Activated CD8-positive, alpha-beta T cell treated with anti-CD3 and anti-CD28 coated beads, Interleukin-2, amount 10 ng/mL, durations not matched to agents 7 days and 5 days (primary cell): ENCODE measurements around the gene PLOD1. TPM values are rescaled to one million over a fixed set of nuclear protein-coding genes. Genes with fewer than 3 reads are reported as not detected.
"Not testable (repeated sequence)": the region's sequence is repeated elsewhere in the genome, so short reads cannot be mapped to it uniquely, and the experiment has no call there.

ENCODE experiments used
- ATAC-seq: fragments of 150-1000 bp; cut with Tn5 transposase; one replicate; pipeline ENCODE4 v1.10.0; 2021; ENCODE audit warnings: moderate library complexity
- CTCF ChIA-PET: fragments of 350-600 bp; sonication (Branson Sonifier 250); formaldehyde crosslinking; loops from one replicate; lab custom pipeline; 2021; ENCODE audit warnings: antibody characterized with exemption; lab: Charles Lee
- POLR2A ChIA-PET: fragments of 350-600 bp; sonication (Branson Sonifier 250); formaldehyde crosslinking; loops from one replicate; lab custom pipeline; 2021; ENCODE audit warnings: antibody characterized with exemption; lab: Charles Lee
- DNase-seq: peaks from one replicate; pipeline ENCODE4 v3.0.0-alpha.2; 2020
- H3K27ac Mint-ChIP-seq: one replicate; pipeline ENCODE4 v1.8.0; 2021; ENCODE audit warnings: mild to moderate bottlenecking, mixed read lengths
- H3K27me3 Mint-ChIP-seq: one replicate; pipeline ENCODE4 v1.8.0; 2021; ENCODE audit warnings: low read depth, mixed read lengths
- H3K36me3 Mint-ChIP-seq: one replicate; pipeline ENCODE4 v1.8.0; 2021; ENCODE audit warnings: low read depth, mixed read lengths
- H3K4me1 Mint-ChIP-seq: one replicate; pipeline ENCODE4 v1.8.0; 2021; ENCODE audit warnings: low read depth, mixed read lengths
- H3K4me3 Mint-ChIP-seq: one replicate; pipeline ENCODE4 v1.8.0; 2021; ENCODE audit warnings: mild to moderate bottlenecking, mixed read lengths
- H3K9me3 Mint-ChIP-seq: one replicate; pipeline ENCODE4 v1.8.0; 2022; ENCODE audit warnings: mixed read lengths; ENCODE audit not compliant: insufficient read depth
- total RNA-seq, 2 experiments: library from RNA; stranded (reverse); gene quantifications; one replicate each; pipeline ENCODE4 v1.2.3, GENCODE V29; 2021

PLOD1 gene
- total RNA-seq, 2 experiments from 2014 or later, result 25.0 to 26.1 TPM

DNA sequence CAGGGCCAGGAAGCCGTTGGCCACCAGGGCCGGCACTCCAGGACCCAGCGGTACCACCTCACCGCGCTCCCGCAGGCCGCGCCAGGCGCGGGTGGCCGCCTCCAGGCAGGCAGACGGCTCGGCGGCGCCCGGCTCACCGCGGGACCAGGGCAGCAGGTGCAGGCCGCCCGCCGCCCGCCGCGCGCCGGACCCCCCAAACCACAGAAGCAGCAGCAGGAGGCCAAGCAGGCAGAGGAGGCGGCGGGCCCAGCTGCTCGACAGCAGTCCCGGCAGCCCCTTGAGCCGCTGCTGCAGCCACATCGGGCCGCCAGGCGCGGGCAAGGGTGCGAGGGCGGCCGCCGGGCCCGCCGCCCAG is 8.6 kb upstream of the PLOD1 start:
- ATAC-seq (peak; percentile 45), DNase-seq (peak; percentile 31)
- CTCF ChIA-PET, result interaction anchor here (1.9 kb wide), 1 partner anchor 16 kb away, joined by 4 read pairs; no protein-coding TSS in a partner anchor
- Mint-ChIP-seq H3K27ac (no peak overlapping the region), H3K4me1 (peaks cover 44% of the 10 kb centered on the region), H3K27me3 (no peaks in the 10 kb centered on the region), H3K9me3 (no peaks in the 10 kb centered on the region), H3K36me3 (peaks cover 26% of the 10 kb centered on the region), H3K4me3 (peak overlapping the region; percentile 78)
- POLR2A ChIA-PET, result interaction anchor here (1.0 to 2.3 kb wide), 3 partner anchors 11 to 17 kb away, joined by 3 to 174 read pairs (median 3); no protein-coding TSS in a partner anchor

DNA sequence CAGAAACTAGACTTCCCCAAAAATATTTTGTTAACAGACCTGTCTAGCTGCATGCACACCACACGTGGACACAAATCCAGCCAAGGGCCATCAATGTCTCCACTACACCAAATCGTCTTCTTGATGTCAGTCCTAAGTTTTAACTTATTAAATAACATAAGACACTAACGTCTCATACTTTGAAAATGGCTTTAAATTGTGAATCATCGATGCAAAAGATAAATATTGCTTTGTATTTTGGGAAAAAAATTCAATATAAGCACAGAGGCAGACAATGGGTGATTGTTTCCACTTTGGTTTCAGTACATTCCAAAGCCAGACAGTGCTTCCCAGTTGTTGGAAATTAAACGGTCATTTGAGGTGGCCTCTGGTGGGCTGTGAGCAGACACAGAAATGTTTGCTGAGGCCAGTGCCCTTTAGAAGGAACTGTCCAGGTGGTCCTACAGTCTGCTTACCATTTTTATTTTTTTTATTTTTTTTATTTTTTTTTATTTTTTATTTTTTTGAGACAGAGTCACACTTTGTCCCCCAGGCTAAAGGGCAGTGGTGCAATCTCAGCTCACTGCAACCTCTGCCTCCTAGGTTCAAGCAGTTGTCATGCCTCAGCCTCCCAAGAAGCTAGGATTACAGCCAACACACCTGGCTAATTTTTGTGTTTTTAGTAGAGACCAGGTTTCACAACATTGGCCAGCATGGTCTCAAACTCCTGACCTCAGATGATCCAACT is 6.5 kb upstream of the PLOD1 start:
- H3K36me3 Mint-ChIP-seq, result peaks cover 19% of the 10 kb centered on the region
- H3K27ac Mint-ChIP-seq, result no peak overlapping the region
- CTCF ChIA-PET, result no interaction called here
- no peak for ATAC-seq
- H3K4me1 Mint-ChIP-seq, result peaks cover 41% of the 10 kb centered on the region
- DNase-seq, result no peak
- no peak overlapping the region for H3K4me3 Mint-ChIP-seq
- no peaks in the 10 kb centered on the region for H3K9me3 Mint-ChIP-seq
- POLR2A ChIA-PET, result interaction anchor here (1.1 to 15.4 kb wide), 2 partner anchors 18 to 52 kb away, joined by 5 to 259 read pairs; no protein-coding TSS in a partner anchor
- H3K27me3 Mint-ChIP-seq, result no peaks in the 10 kb centered on the region

DNA sequence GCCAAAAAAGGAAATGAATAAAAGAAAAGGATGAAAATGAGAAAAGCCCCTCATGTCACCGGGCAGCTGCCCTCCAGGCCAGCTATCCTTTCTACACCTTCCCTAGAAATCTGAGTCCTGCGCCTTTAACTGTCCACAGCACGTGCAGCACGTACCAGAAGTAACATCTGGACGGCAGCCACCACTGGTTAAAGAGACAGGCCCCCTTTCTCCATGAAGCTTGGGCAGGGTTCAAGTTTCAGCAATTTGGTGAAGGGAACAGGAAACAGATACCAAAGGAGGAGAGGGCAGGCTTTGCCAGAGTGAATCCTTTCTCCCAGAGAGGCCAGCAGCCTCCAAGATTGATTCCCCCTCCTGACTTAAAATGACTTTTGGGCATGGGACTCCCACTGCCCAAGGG is 4.7 kb upstream of the PLOD1 start:
- peaks cover 30% of the 10 kb centered on the region for H3K4me1 Mint-ChIP-seq
- DNase-seq (peak; percentile 47), ATAC-seq (no peak)
- ChIA-PET CTCF (no interaction called here), POLR2A (interaction anchor here (15.4 kb wide), 1 partner anchor 20 kb away, joined by 259 read pairs; no protein-coding TSS in a partner anchor)
- peaks cover 4% of the 10 kb centered on the region for H3K36me3 Mint-ChIP-seq
- no peaks in the 10 kb centered on the region for H3K9me3 Mint-ChIP-seq
- H3K27ac Mint-ChIP-seq, result no peak overlapping the region
- H3K27me3 Mint-ChIP-seq, result no peaks in the 10 kb centered on the region
- no peak overlapping the region for H3K4me3 Mint-ChIP-seq

DNA sequence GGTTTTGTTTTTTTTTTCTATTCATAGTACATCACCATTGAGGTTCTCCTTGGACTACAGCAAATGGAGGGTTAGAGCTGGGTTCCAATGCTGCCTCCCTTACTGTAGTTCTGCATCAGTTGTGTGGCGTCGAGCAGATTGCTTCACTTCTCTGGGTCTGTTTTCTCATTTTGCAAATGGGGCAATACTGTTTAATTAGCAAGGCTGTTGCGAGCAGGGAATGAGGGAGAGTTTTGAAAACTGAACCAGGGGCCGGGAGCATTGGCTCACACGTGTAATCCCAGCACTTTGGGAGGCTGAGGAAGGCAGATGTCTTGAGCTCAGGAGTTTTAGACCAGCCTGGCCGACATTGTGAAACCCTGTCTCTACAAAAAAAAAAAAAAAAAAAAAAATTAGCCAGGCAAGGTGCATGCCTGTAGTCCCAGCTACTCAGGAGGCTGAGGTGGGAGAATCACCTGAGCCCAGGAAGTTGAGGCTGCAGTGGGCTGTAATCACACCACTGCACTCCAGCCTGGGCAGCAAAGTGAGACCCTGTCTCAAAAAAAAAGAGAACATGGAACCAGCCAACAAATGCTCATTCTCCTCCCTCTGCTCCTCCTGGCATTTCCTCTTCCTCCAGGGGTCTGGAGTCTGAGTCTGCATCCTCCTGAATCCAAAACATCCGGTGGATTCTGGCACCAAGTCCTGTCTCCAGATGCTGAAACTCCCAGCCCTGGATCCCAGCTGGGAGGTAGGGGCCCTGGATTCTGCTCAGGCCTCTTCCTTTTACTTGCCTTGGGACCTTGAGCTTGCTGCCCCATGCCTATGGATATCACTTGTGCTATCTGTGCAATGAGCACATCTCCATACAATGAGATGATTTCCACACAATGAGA is 3.7 kb upstream of the PLOD1 start:
- peaks cover 30% of the 10 kb centered on the region for H3K4me1 Mint-ChIP-seq
- H3K27me3 Mint-ChIP-seq, result no peaks in the 10 kb centered on the region
- CTCF ChIA-PET, result interaction anchor here (0.9 kb wide), 1 partner anchor 50 kb away, joined by 3 read pairs; no protein-coding TSS in a partner anchor
- no peak overlapping the region for H3K27ac Mint-ChIP-seq
- ATAC-seq, result no peak
- no peaks in the 10 kb centered on the region for H3K9me3 Mint-ChIP-seq
- H3K36me3 Mint-ChIP-seq, result no peaks in the 10 kb centered on the region
- POLR2A ChIA-PET, result interaction anchor here (15.4 kb wide), 1 partner anchor 21 kb away, joined by 259 read pairs; no protein-coding TSS in a partner anchor
- H3K4me3 Mint-ChIP-seq, result no peak overlapping the region
- no peak for DNase-seq

DNA sequence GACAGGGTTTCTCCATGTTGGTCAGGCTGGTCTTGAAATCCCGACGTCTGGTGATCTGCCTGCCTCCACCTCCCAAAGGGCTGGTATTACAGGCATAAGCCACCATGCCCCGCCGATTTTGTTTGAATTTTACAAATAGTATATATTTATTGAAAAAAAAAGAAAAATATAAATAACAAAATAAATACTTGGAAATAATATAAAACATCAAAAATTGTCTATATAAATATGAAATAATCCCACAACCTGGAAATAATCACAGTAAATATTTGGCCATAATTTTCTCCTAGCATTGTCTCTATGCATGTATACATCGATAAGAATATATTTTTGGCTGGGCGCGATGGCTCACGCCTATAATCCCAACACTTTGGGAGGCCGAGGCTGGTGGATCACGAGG is 2.7 kb upstream of the PLOD1 start:
- DNase-seq (no peak), ATAC-seq (no peak)
- POLR2A ChIA-PET, result interaction anchor here (15.4 kb wide), 1 partner anchor 22 kb away, joined by 259 read pairs; no protein-coding TSS in a partner anchor
- Mint-ChIP-seq H3K4me1 (peaks cover 25% of the 10 kb centered on the region), H3K36me3 (no peaks in the 10 kb centered on the region), H3K4me3 (no peak overlapping the region), H3K9me3 (no peaks in the 10 kb centered on the region), H3K27ac (no peak overlapping the region), H3K27me3 (no peaks in the 10 kb centered on the region)
- CTCF ChIA-PET, result no interaction called here

DNA sequence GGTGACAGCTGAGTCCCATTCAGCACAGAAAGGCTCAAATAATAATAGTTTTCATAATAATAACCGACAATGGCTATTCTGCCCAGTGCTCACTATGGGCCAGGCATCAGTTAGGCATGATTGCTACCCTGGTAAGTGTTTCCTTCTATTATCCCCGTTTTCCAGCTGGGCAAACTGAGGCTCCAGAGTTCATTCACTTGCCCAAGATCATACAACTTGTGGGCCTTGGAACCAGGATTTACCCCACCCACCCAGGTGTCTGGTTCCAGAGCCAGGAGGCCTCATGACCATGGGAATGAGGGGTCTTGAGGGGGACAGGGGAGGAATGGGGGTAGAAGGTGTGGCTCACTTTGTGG is 518 bp downstream of the PLOD1 start:
- DNase-seq (no peak), ATAC-seq (no peak)
- no peaks in the 10 kb centered on the region for H3K9me3 Mint-ChIP-seq
- no peaks in the 10 kb centered on the region for H3K36me3 Mint-ChIP-seq
- CTCF ChIA-PET, result interaction anchor here (0.7 kb wide), 1 partner anchor 27 kb away, joined by 5 read pairs; no protein-coding TSS in a partner anchor
- H3K4me3 Mint-ChIP-seq, result peak overlapping the region; percentile 85
- no peaks in the 10 kb centered on the region for H3K27me3 Mint-ChIP-seq
- peaks cover 17% of the 10 kb centered on the region for H3K4me1 Mint-ChIP-seq
- H3K27ac Mint-ChIP-seq, result peak overlapping the region; percentile 25
- POLR2A ChIA-PET, result interaction anchor here (15.4 kb wide), 1 partner anchor 25 kb away, joined by 259 read pairs; no protein-coding TSS in a partner anchor

DNA sequence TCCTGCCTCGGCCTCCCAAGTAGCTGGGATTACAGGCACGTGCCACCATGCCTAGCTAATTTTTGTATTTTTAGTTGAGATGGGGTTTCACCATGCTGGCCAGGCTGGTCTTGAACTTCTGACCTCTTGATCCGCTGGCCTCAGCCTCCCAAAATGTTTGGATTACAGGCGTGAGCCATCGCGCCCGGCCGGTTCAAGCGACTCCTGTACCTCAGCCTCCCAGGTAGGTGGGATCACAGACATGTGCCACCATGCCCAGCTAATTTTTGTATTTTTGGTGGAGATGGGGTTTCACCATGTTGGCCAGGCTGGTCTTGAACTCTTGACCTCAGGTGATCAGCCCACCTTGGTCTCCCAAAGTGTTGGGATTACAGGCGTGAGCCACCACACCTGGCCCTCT is 1.2 kb downstream of the PLOD1 start:
- DNase-seq, ATAC-seq, H3K36me3 Mint-ChIP-seq, CTCF ChIA-PET, H3K9me3 Mint-ChIP-seq, H3K27ac Mint-ChIP-seq, H3K27me3 Mint-ChIP-seq: not testable (repeated sequence)
- POLR2A ChIA-PET, result interaction anchor here (15.4 kb wide), 1 partner anchor 26 kb away, joined by 259 read pairs; no protein-coding TSS in a partner anchor
- Mint-ChIP-seq H3K4me1 (peaks cover 14% of the 10 kb centered on the region), H3K4me3 (peak overlapping the region; percentile 25)

DNA sequence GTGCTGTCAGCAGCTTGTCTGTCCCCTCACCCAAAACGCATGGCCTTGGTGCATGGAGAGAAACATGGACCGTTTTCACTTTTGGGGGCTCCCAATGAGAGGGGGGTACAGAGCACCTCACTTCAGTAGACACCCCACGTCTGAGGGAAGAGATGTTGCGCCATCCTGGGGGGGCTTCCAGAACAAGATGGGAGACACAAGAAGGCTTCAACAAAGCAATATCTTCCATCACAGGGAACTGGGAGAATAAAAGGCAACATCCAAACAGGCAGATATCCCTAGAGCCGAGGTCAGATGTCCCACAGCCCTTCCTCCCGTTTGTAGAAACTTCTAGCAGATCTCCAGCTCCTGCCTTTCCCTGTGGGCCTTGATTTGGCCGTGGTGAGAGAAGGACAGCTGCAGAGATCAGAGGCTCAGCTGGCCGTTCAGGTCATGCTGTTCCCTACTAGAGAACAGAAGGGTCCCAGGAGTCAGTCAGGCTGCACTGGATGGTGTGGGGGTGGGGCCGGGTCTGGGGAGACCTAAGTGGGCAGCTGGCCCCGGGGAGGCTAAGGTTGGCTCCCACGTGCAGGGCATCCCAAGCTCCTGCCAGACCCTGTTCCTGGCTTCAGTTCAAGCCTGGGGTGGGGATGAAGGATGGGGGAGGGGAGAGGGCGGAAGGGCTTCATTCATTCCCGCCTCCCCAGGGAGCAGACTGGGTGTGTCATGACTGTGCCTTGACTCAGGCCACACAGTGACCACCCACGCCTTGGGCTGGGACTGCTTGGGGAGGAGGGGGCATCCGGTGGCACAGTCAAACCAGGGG is 4.4 kb downstream of the PLOD1 start:
- ATAC-seq (no peak), DNase-seq (no peak)
- peaks cover 8% of the 10 kb centered on the region for H3K4me1 Mint-ChIP-seq
- no peaks in the 10 kb centered on the region for H3K36me3 Mint-ChIP-seq
- H3K27me3 Mint-ChIP-seq, result no peaks in the 10 kb centered on the region
- H3K4me3 Mint-ChIP-seq, result no peak overlapping the region
- POLR2A ChIA-PET, result interaction anchor here (15.4 kb wide), 1 partner anchor 29 kb away, joined by 259 read pairs; no protein-coding TSS in a partner anchor
- no peaks in the 10 kb centered on the region for H3K9me3 Mint-ChIP-seq
- CTCF ChIA-PET, result no interaction called here
- no peak overlapping the region for H3K27ac Mint-ChIP-seq

DNA sequence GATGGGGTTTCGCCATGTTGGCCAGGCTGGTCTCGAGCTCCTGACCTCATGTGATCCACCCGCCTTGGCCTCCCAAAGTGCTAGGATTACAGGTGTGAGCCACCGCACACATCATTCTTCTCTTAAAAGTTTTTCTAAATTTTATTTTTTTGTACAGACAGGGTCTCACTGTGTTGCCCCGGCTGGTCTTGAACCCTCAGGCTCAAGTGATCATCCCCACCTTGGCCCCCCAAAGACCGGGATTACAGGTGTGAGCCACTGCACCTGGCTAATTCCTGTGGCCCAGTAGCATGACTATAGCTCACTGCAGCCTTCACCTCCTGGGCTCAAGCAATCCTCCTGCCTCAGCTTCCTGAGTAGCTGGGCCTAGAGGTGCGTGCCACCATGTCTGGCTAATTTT is 5.3 kb downstream of the PLOD1 start:
- not testable (repeated sequence) for H3K4me1 Mint-ChIP-seq

DNA sequence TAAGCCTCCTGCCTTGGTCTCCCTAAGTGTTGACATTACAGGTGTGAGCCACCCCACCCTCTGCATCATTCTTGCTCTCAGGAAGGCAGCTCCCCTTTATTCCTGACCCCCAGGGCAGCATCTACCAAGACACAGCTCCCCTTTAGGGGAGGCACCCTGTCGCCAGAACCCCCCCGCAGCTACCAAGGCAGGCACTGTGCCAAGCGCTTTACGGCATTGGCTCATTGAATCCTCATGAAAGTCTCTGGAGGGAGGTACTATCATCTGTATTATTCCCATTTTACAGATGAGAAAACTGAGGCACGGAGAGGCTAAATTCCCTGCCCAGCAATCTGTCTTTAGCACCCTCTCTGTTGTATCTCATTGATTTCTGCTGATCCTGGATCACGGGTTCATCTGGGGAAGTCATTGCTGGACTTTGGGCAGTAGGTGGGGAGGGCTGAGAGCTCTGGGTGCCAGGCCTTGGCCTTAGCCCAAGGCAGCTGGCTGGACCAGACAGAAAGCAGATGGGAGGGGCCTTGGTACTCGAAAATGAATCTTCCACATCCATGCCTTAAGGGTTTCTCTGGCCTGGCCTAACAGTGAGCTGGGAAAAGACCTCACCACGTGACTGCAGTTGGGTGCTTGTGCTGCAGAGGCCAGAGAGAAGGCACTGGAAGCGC is 5.9 kb downstream of the PLOD1 start:
- Mint-ChIP-seq H3K27me3 (no peaks in the 10 kb centered on the region), H3K9me3 (no peaks in the 10 kb centered on the region), H3K4me3 (no peak overlapping the region), H3K27ac (no peak overlapping the region), H3K4me1 (no peaks in the 10 kb centered on the region), H3K36me3 (peaks cover 4% of the 10 kb centered on the region)
- ChIA-PET POLR2A (interaction anchor here (15.4 kb wide), 1 partner anchor 31 kb away, joined by 259 read pairs; no protein-coding TSS in a partner anchor), CTCF (no interaction called here)
- no peak for DNase-seq
- no peak for ATAC-seq

More for the DNA sequence above, 5.3 kb downstream of the PLOD1 start:
- H3K27me3 Mint-ChIP-seq, H3K27ac Mint-ChIP-seq, ATAC-seq, DNase-seq, CTCF ChIA-PET, H3K4me3 Mint-ChIP-seq, H3K36me3 Mint-ChIP-seq, H3K9me3 Mint-ChIP-seq: not testable (repeated sequence)
- POLR2A ChIA-PET, result interaction anchor here (15.4 kb wide), 1 partner anchor 30 kb away, joined by 259 read pairs; no protein-coding TSS in a partner anchor
